GM13976 (cell line): ENCODE measurements around the gene SPOCK1.

Experiments used
- DNase-seq: peaks from one replicate; pipeline ENCODE4 v3.0.0; 2012; ENCODE audit warnings: low spot score
- in situ Hi-C: fragments of 300-500 bp; cut with MboI; formaldehyde crosslinking; loops from one replicate; pipeline ENCODE4 v1.12.0; 2022; ENCODE audit warnings: low sequenced_read_pairs, mixed read lengths, inconsistent platforms; ENCODE audit not compliant: unreplicated experiment
- TF ChIP-seq, protein P1 (sequence below): IDR thresholded peaks from 2 replicates; pipeline ENCODE4 v1.5.1; 2012; ENCODE audit warnings: borderline replicate concordance, mild to moderate bottlenecking; ENCODE audit not compliant: insufficient read depth; ENCODE audit errors: extremely low read depth, missing control alignments, control extremely low read depth

Gene SPOCK1

GRCh38 chr5:137134920-137135532 is 364.1 kb downstream of the SPOCK1 start:
- TF ChIP-seq, protein P1, sequence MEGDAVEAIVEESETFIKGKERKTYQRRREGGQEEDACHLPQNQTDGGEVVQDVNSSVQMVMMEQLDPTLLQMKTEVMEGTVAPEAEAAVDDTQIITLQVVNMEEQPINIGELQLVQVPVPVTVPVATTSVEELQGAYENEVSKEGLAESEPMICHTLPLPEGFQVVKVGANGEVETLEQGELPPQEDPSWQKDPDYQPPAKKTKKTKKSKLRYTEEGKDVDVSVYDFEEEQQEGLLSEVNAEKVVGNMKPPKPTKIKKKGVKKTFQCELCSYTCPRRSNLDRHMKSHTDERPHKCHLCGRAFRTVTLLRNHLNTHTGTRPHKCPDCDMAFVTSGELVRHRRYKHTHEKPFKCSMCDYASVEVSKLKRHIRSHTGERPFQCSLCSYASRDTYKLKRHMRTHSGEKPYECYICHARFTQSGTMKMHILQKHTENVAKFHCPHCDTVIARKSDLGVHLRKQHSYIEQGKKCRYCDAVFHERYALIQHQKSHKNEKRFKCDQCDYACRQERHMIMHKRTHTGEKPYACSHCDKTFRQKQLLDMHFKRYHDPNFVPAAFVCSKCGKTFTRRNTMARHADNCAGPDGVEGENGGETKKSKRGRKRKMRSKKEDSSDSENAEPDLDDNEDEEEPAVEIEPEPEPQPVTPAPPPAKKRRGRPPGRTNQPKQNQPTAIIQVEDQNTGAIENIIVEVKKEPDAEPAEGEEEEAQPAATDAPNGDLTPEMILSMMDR = no peak
- in situ Hi-C loops = no loop called here
- no peak for DNase-seq

- in situ Hi-C loops = no loop called here
- DNase-seq = no peak
- TF ChIP-seq, protein P1 = no peak
Measured at GRCh38 chr5:137129886-137130680, 369.0 kb downstream of the SPOCK1 start.

DNA sequence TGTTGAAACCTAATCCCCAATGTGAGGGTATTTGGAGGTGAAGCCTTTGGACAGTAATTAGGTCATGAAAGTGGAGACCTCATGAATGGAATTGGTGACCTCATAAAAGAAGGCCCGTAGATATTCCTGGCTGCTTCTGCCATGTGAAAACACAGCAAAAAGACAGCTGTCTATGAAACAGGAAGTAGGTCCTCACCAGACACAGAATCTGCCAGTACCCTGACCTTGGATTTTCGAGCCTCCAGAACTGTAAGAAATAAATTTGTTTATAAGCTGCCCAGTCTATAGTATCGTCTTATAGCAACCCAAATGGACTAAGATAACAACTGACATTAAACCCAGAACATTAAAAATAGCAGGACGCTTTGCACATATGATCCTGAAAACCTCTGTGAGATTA is 371.1 kb downstream of the SPOCK1 start:
- in situ Hi-C loops = no loop called here
- TF ChIP-seq, protein P1 = no peak
- no peak for DNase-seq

GRCh38 chr5:137126829-137127228 is 372.3 kb downstream of the SPOCK1 start:
- in situ Hi-C loops = no loop called here
- no peak for DNase-seq
- TF ChIP-seq, protein P1 = no peak

DNA sequence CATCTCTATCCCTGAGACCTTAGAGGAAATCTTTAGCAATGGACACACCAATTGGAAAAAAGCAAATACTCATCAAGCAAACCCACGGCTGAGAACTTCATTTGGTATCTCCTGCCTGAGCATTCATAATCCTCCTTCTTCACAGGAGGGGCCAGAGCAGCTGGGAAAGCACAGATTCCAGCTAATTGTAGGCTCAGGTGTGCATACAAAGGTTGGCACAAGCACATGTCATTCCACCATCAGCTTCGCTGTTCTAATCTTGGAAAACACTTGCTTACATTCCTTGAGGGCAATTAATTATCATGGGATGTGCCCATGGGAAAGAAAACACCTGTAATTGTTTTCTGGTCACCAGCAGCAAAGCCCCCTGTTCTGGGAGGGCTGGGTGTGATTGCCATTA is 376.6 kb downstream of the SPOCK1 start:
- TF ChIP-seq, protein P1 = no peak
- no peak for DNase-seq

GRCh38 chr5:137122075-137122474 is 377.1 kb downstream of the SPOCK1 start:
- TF ChIP-seq, protein P1 = no peak
- no peak for DNase-seq
- in situ Hi-C loops = no loop called here

More for the DNA sequence above, 376.6 kb downstream of the SPOCK1 start:
- in situ Hi-C loops = no loop called here
